BE2C (cell line): ENCODE measurements around the gene PRKAR1B.

Source experiments
- DNase-seq: peaks from one replicate; pipeline ENCODE4 v3.0.0-alpha.2; 2020
- H3K27me3 ChIP-seq: fragments of 250-450 bp; sonication (Bioruptor Pico); 2 replicates; pipeline ENCODE4 v1.5.1; 2020; ENCODE audit warnings: mild to moderate bottlenecking
- H3K36me3 ChIP-seq: fragments of 250-450 bp; sonication (Bioruptor Pico); 2 replicates; pipeline ENCODE4 v1.5.1; 2020; ENCODE audit warnings: mild to moderate bottlenecking
- H3K4me1 ChIP-seq: fragments of 250-450 bp; sonication (Bioruptor Pico); 2 replicates; pipeline ENCODE4 v1.5.1; 2020
- H3K4me3 ChIP-seq: 2 replicates; pipeline ENCODE4 v1.5.1; 2011; ENCODE audit warnings: low read depth, low read length
- H3K9me3 ChIP-seq: fragments of 250-450 bp; sonication (Bioruptor Pico); 2 replicates; pipeline ENCODE4 v1.5.1; 2020
- CTCF ChIP-seq: IDR thresholded peaks from 2 replicates; pipeline ENCODE4 v1.5.1; 2012; ENCODE audit warnings: mild to moderate bottlenecking, low read depth, low read length

The PRKAR1B gene

DNA sequence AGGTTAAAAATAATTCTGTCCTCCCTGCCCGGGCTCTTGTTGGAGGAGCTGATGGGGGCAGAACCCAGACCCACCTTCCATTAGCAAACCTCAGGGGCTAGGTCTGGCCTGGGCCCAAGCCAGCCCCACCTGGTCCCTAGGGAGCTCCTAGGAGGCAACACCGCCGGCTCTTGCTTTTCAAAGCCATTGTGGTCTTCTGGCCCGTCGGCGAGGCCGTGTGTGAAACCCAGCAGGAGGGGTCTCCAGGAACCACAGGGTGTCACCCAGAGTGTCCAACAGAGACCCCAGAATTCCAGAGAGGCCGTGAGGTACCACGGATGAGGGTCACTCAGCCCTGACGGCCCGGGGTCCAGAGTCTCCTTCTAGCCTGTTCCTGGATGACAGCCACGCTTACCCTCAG lies 190.8 kb downstream of the PRKAR1B start:
- Histone ChIP-seq H3K4me1 (no peaks in the 10 kb centered on the region), H3K4me3 (no peak overlapping the region), H3K27me3 (peaks cover 5% of the 10 kb centered on the region; the same call in 1 of the 2 replicates), H3K36me3 (no peaks in the 10 kb centered on the region), H3K9me3 (no peaks in the 10 kb centered on the region)
- no peak for DNase-seq
- TF ChIP-seq CTCF = no peak

DNA sequence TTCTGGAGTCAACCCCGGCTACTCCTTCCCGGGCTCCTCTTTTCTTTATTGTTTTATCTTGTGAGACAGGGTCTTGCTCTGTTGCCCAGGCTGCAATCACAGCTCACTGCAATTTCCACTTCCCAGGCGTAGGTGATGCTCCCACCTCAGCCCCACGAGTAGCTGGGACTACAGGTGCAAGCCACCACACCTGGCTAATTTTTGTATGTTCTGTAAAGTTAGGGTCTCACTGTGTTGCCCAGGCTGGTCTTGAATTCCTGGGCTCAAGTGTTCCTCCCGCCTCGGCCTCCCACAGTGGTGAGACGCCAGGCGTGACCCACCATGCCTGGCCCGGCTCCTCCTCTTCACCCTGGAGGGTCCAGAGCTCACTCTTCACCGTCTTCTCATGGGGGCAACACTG lies 192.1 kb downstream of the PRKAR1B start:
- no peaks in the 10 kb centered on the region for H3K36me3 ChIP-seq
- no peaks in the 10 kb centered on the region for H3K4me1 ChIP-seq
- no peaks in the 10 kb centered on the region for H3K9me3 ChIP-seq
- no peak overlapping the region for H3K4me3 ChIP-seq
- peaks cover 14% of the 10 kb centered on the region for H3K27me3 ChIP-seq
- no peak for TF ChIP-seq CTCF
- no peak for DNase-seq

DNA sequence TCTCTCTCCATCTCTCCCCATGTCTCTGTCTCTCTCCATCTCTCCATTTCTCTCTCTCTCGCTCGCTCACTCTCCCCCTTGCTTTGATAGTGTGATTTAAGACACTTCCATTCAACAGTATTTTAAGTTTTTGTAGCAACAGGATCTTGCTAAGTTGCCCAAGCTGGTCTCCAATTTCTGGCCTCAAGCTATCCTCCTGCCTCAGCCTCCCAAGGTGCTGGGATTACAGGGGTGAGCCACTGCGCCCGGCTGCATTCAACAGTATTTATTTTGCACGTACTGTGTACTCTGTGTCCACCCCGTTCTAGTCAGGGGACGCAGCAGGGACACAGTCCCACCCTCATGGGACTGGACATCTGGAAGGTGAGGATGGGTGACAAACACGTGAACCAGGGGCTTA lies 193.0 kb downstream of the PRKAR1B start:
- peaks cover 17% of the 10 kb centered on the region for H3K27me3 ChIP-seq
- H3K4me3 ChIP-seq = no peak overlapping the region
- no peak for TF ChIP-seq CTCF
- DNase-seq = no peak
- H3K4me1 ChIP-seq = no peaks in the 10 kb centered on the region
- no peaks in the 10 kb centered on the region for H3K9me3 ChIP-seq
- H3K36me3 ChIP-seq = no peaks in the 10 kb centered on the region

GRCh38 chr7:533266-533665 lies 193.8 kb downstream of the PRKAR1B start:
- Histone ChIP-seq H3K27me3 (peaks cover 17% of the 10 kb centered on the region), H3K4me1 (no peaks in the 10 kb centered on the region), H3K4me3 (no peak overlapping the region), H3K9me3 (no peaks in the 10 kb centered on the region), H3K36me3 (no peaks in the 10 kb centered on the region)
- TF ChIP-seq CTCF = no peak
- no peak for DNase-seq

- H3K36me3 ChIP-seq = no peaks in the 10 kb centered on the region
- no peaks in the 10 kb centered on the region for H3K9me3 ChIP-seq
- DNase-seq = no peak
- no peaks in the 10 kb centered on the region for H3K4me1 ChIP-seq
- no peak overlapping the region for H3K4me3 ChIP-seq
- no peak for TF ChIP-seq CTCF
- H3K27me3 ChIP-seq = peaks cover 17% of the 10 kb centered on the region
These were observed 194.5 kb downstream of the PRKAR1B start for GRCh38 chr7:532379-533143.

DNA sequence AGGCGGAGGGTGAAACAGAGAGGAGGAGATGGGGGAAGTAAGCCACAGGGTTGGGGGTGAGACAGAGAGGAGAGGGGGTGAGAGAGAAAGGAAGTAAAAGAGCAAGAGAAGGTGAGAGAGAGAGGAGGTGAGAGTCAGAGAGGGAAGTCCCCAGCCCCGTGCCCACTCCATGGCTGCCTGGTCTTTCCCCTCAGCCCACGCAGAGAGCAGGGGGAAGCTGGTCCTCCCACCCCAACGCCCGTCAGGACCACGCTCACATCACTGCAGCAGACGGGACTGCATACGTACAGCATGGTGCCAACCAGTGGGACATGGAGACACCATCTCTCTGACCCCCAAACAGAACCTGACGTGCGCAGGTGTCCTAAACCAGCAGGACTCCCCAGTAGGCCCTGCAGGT lies 195.3 kb downstream of the PRKAR1B start:
- Histone ChIP-seq H3K36me3 (no peaks in the 10 kb centered on the region), H3K4me3 (no peak overlapping the region), H3K4me1 (no peaks in the 10 kb centered on the region), H3K9me3 (no peaks in the 10 kb centered on the region), H3K27me3 (peaks cover 17% of the 10 kb centered on the region)
- TF ChIP-seq CTCF = no peak
- DNase-seq = no peak
